ENCODE measurements around the gene MT1F. TPM values are rescaled to one million over a fixed set of nuclear protein-coding genes. Genes with fewer than 3 reads are reported as not detected.
"Not testable (repeated sequence)": the region's sequence is repeated elsewhere in the genome, so short reads cannot be mapped to it uniquely, and the experiment has no call there.

The MT1F gene
- total RNA-seq, 6 donors from 2014 or later, result 4.7 to 21.0 (median 8.6) TPM

DNA sequence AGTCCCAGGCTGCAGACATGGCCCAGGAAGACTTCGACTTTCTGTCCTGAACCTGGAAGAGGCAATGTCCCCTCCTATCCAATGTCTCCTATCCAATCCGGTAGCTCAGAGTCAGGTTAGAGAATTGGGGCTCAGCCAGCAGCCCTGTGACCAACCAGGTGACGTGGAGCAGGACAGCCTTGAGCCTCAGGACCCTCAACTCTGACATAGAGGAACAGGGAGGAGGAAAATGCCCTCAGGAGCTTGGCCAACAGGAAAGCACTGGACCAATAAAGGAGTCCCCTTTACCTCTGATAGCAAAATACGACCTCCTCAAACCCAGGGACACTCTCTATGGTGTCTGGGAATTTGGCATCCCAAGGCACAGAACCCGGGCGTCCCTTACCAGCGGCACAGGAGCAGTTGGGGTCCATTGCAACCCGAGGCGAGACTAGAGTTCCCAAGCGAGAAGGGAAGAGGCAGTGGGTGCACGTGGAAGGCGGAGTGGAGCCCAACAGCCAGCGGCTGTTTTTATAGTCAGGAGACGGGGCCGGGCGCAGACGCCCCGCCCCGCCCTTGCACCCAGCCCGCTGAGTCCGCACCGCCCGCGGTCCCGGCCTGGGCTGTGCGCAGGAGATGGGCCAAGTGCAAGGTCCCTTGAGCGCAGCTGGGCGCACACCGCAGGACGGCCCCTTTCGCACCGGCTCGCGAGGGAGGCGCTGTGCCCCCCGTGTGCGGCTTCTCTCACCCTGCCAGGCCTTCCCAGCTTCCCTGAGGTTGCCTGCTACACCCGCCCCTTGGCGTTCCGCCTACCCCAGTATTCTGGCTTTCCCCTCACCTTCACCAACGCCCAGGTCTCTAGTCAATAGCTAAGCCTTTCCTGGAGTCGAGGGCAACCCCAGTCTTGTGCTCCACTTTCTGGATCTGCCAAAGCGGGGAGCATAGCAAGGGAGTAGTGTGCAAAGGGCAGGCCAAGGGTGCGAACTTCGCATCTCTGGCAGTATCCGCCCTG is 10.1 kb downstream of the MT1F start, which contains the start of gene MT1G:
TSS of gene MT1G (minus strand) at position 485 of the 991 bp plus-strand sequence. CDS start at position 413, 72 bp downstream.
- H3K9me3 ChIP-seq, result no peaks in the 10 kb centered on the region
- H3K27me3 ChIP-seq, result peaks cover 0 to 29% (median 11%) of the 10 kb centered on the region in 4 donors
- 19 to 31% methylated on average over 21 to 34 of the region's 46 CpGs for WGBS, 2 donors
- ATAC-seq (ENCODE audit: low FRiP score in 2 of 2), result peak; percentile 82 to 85
- peak; percentile 40 to 91 for DNase-seq
- H3K4me1 ChIP-seq, result peaks cover 12 to 22% (median 21%) of the 10 kb centered on the region in 4 donors
- H3K36me3 ChIP-seq, result no peaks in the 10 kb centered on the region
- H3K27ac ChIP-seq, result no peak within 1 kb of the TSS
- H3K4me3 ChIP-seq, result peak within 1 kb of the TSS in 2 of 4 donors; percentile 22
- TF ChIP-seq POLR2A (IDR thresholded peaks at IDR 0.05) (peak in 1 of 4 donors; percentile 47), EP300 (IDR thresholded peaks at IDR 0.05) (no peak)
- TF ChIP-seq, protein P1, sequence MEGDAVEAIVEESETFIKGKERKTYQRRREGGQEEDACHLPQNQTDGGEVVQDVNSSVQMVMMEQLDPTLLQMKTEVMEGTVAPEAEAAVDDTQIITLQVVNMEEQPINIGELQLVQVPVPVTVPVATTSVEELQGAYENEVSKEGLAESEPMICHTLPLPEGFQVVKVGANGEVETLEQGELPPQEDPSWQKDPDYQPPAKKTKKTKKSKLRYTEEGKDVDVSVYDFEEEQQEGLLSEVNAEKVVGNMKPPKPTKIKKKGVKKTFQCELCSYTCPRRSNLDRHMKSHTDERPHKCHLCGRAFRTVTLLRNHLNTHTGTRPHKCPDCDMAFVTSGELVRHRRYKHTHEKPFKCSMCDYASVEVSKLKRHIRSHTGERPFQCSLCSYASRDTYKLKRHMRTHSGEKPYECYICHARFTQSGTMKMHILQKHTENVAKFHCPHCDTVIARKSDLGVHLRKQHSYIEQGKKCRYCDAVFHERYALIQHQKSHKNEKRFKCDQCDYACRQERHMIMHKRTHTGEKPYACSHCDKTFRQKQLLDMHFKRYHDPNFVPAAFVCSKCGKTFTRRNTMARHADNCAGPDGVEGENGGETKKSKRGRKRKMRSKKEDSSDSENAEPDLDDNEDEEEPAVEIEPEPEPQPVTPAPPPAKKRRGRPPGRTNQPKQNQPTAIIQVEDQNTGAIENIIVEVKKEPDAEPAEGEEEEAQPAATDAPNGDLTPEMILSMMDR (IDR thresholded peaks at IDR 0.05), result no peak

DNA sequence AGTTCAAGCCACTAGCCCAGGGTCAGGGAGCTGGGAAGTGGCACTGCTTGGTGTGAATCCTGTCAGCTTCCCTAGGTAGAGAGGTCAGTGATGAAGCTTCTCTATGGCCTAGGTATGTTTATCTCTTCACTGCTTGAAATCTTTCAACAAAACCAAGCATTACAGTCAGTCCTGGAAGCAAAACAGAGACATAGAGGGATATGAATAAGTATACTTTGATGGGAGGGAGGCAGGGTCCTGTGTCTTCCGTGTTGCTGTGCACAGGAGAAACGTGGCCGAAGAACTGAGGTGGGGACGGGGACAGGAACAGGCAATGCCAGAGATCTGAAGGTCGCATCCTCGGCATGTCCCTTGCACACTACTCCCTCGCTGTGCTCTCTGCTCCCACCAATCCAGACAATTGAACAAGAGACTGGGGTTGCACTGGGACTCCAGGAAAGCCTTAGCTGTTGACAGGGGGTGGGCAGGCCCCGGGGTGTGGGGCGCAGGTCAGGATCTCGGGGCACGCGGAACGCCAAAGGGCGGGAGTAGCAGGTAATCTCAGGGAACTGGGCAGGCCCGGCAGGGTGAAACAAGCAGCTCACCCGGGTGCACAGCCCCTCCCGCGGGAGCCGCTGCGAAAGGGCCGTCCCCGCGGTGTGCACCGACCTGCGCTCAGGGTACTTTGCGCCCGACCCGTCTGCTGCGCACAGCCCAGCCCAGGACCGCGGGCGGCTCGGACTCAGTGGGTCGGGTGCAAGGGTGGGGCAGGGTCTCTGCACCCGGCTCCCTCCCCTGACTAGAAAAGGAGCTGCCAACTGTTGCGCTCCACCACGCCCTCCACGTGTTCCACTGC is 11.5 kb downstream of the MT1F start, which contains the start of gene MT1H:
TSS of gene MT1H (plus strand) at position 810 of the 835 bp plus-strand sequence. CDS start 71 bp downstream, outside the sequence.
- WGBS, 2 donors, result 18 to 58% methylated on average over 7 to 38 of the region's 38 CpGs
- DNase-seq, result peak in 1 of 2 donors; percentile 85

DNA sequence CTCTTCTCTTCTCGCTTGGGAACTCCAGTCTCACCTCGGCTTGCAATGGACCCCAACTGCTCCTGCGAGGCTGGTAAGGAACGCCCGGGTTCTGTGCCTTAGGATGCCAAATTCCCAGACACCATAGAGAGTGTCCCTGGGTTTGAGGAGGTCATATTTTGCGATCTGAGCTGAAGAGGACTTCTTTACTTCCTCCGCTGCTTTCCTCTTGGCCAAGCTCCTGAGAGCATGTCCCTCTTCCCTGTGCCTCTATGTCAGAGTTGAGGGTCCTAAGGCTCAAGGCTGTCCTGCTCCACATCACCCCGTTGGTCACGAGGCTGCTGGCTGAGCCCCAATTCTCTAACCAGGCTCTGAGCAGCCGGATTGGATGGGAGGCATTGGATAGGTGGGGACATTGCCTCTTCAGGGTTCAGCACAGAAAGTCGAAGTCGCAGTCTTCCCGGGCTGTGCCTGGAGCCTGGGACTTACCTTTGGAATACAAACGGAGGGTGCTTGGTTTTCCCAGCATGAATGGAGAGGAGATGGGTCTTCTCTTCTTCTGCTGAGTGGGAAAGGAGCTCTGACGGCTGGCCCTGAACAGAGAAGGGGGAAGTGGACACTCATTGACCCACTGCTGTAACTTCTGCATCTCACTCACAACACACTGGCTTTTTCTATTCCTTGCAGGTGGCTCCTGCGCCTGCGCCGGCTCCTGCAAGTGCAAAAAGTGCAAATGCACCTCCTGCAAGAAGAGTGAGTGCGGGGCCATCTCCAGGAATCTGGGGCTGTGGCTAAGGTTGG is 12.3 kb downstream of the MT1F start:
- 20 to 36% methylated on average over 13 to 19 of the region's 19 CpGs for WGBS, 2 donors
- DNase-seq (no peak), ATAC-seq (ENCODE audit: low FRiP score in 2 of 2) (no peak)
- no peak overlapping the region for H3K27ac ChIP-seq
- peaks cover 0 to 21% (median 8%) of the 10 kb centered on the region in 4 donors for H3K27me3 ChIP-seq
- no peak for TF ChIP-seq POLR2AphosphoS5 (IDR thresholded peaks at IDR 0.05)
- TF ChIP-seq POLR2A (IDR thresholded peaks at IDR 0.05), result no peak
- TF ChIP-seq EP300 (IDR thresholded peaks at IDR 0.05), result no peak
- TF ChIP-seq, protein P1 (IDR thresholded peaks at IDR 0.05), result no peak
- H3K9me3 ChIP-seq, result no peaks in the 10 kb centered on the region
- peaks cover 10 to 19% (median 16%) of the 10 kb centered on the region in 4 donors for H3K4me1 ChIP-seq
- H3K36me3 ChIP-seq, result no peaks in the 10 kb centered on the region
- H3K4me3 ChIP-seq, result no peak overlapping the region

More for the DNA sequence above, 11.5 kb downstream of the MT1F start, which contains the start of gene MT1H:
- ATAC-seq (ENCODE audit: low FRiP score in 2 of 2), result peak in 1 of 2 donors; percentile 32
- no peak within 1 kb of the TSS for H3K27ac ChIP-seq
- H3K4me3 ChIP-seq, result peak within 1 kb of the TSS in 1 of 4 donors; percentile 6
- peaks cover 10 to 19% (median 16%) of the 10 kb centered on the region in 4 donors for H3K4me1 ChIP-seq
- H3K9me3 ChIP-seq, result no peaks in the 10 kb centered on the region
- H3K27me3 ChIP-seq, result peaks cover 0 to 21% (median 8%) of the 10 kb centered on the region in 4 donors
- TF ChIP-seq EP300 (IDR thresholded peaks at IDR 0.05) (no peak), POLR2AphosphoS5 (IDR thresholded peaks at IDR 0.05) (no peak), POLR2A (IDR thresholded peaks at IDR 0.05) (no peak)
- TF ChIP-seq, protein P1 (IDR thresholded peaks at IDR 0.05), result no peak
- H3K36me3 ChIP-seq, result no peaks in the 10 kb centered on the region

DNA sequence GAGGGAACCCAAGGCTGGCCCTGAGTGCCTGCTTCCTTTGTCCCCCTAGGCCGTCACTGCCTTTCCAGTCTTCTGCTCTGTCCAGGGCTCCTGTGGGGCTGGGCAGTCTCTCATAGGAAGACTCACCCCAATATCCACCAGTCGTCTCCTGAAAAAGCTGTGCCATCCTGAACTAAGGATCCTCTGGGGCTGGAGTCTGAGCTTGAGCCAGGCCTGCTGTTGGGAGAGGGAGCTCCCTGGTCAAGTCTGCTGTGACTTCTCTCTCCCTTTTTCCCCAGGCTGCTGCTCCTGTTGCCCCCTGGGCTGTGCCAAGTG is 12.8 kb downstream of the MT1F start:
- no peaks in the 10 kb centered on the region for H3K36me3 ChIP-seq
- no peak overlapping the region for H3K27ac ChIP-seq
- TF ChIP-seq POLR2A (IDR thresholded peaks at IDR 0.05) (no peak), POLR2AphosphoS5 (IDR thresholded peaks at IDR 0.05) (no peak)
- ATAC-seq (ENCODE audit: low FRiP score in 2 of 2), result no peak
- peaks cover 10 to 20% (median 19%) of the 10 kb centered on the region in 4 donors for H3K4me1 ChIP-seq
- peaks cover 0 to 22% (median 10%) of the 10 kb centered on the region in 4 donors for H3K27me3 ChIP-seq
- H3K9me3 ChIP-seq, result no peaks in the 10 kb centered on the region
- no peak overlapping the region for H3K4me3 ChIP-seq
- 79 to 83% methylated on average over 2 of the region's 2 CpGs for WGBS, 2 donors
- DNase-seq, result no peak

DNA sequence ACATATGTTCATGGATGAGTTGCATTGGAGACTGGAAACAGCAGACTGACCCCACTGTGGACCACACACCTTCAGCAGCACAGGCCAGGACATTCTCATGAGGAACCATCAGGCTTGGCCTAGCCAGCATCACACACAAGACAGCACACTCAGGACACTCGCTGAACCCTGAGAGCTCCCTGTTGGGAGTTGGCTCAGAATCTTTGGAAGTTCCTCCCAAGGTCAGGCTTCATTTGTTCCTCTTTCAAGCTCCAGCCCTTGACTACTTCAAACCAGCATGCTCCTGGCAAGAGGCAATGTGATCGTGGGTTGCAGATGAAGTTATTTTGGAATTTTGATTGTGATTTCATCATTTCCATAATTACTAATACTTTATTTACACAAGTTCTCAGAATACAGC is 13.9 kb downstream of the MT1F start:
- not testable (repeated sequence) for H3K27ac ChIP-seq; H3K4me3 ChIP-seq; H3K9me3 ChIP-seq; DNase-seq; H3K36me3 ChIP-seq; ATAC-seq (ENCODE audit: low FRiP score in 2 of 2)
- WGBS, 2 donors, result 43 to 59% methylated on average over 2 of the region's 2 CpGs
- H3K27me3 ChIP-seq, result peaks cover 0 to 27% (median 11%) of the 10 kb centered on the region in 4 donors
- H3K4me1 ChIP-seq, result peaks cover 10 to 28% (median 25%) of the 10 kb centered on the region in 4 donors

DNA sequence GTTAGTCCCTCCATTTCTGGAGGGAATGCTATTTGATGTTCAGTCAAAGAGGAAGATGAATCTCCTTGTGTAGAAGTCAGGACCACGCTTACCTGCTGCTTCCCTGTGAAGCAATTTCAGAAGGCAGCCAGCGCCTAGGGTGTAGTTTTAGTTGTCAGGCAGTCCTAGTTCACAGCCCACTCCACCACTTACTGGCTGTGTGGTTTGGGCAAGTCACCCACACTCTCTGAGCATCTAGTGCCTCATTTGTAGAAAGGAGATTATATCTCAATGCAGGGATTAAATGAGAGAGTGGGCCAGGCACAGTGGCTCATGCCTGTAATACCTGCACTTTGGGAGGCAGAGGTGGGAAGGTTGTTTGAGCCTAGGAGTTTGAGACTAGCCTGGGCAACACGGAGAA is 14.4 kb downstream of the MT1F start:
- peaks cover 0 to 27% (median 11%) of the 10 kb centered on the region in 4 donors for H3K27me3 ChIP-seq
- H3K4me1 ChIP-seq, result peaks cover 10 to 28% (median 25%) of the 10 kb centered on the region in 4 donors
- not testable (repeated sequence) for H3K9me3 ChIP-seq; H3K27ac ChIP-seq; DNase-seq; H3K4me3 ChIP-seq; H3K36me3 ChIP-seq; ATAC-seq (ENCODE audit: low FRiP score in 2 of 2)
- 79 to 91% methylated on average over 3 of the region's 3 CpGs for WGBS, 2 donors
